Measurements from ENCODE around the gene IGF2BP1. TPM values are rescaled to one million over a fixed set of nuclear protein-coding genes. Genes with fewer than 3 reads are reported as not detected.

The IGF2BP1 gene
- total and polyA plus RNA-seq, 2 of the 8 experiments (the other 6 are each of a cell fraction or from before 2014, with no cell fraction given) = 41.6 to 513 TPM

- DNase-seq (ENCODE audit: low read depth in 1 of 2, low spot score in 2 of 2) (no peak), FAIRE-seq (no peak)
- ChIA-PET POLR2A (ENCODE audit: partially characterized antibody) (interaction anchor here (0.8 to 5.5 kb wide), 7 partner anchors 11 to 80 kb away, joined by 3 to 38 read pairs (median 6); partner anchors contain the start of genes IGF2BP1 and UBE2Z), CTCF (ENCODE audit: partially characterized antibody) (interaction anchor here (1.0 to 1.9 kb wide), 9 partner anchors 19 to 61 kb away, joined by 3 to 10 read pairs (median 5); no protein-coding TSS in a partner anchor)
- Histone ChIP-seq H2AK5ac (ENCODE audit: low read depth, low read length) (no peak overlapping the region), H2BK120ac (replicated peaks; ENCODE audit: low read depth, low read length) (no peak overlapping the region), H3K27me3 (replicated peaks in 1 of 4; ENCODE audit: control insufficient read depth in 3 of 4, extremely low read depth in 1 of 4, insufficient read depth in 3 of 4, low read length in 3 of 4) (peaks cover 0 to 2% (median 0%) of the 10 kb centered on the region in 4 experiments; a peak in 1 of 7 replicates), H4K8ac (ENCODE audit: extremely low read depth, insufficient read depth, low read length) (no peak overlapping the region), H3K9ac (replicated peaks in 1 of 4; ENCODE audit: extremely low read depth in 1 of 4, low read depth in 3 of 4, low read length in 3 of 4) (no peak overlapping the region), H2BK15ac (ENCODE audit: low read length) (no peak overlapping the region), H2BK20ac (ENCODE audit: low read length) (no peak overlapping the region), H3K23me2 (ENCODE audit: low read depth, low read length) (no peaks in the 10 kb centered on the region), H4K5ac (ENCODE audit: insufficient read length, low read depth, low read length) (no peak overlapping the region), H2AFZ (ENCODE audit: low read length) (no peak overlapping the region), H3K4me3 (ENCODE audit: extremely low read depth in 1 of 4, insufficient read depth in 2 of 4, low read depth in 3 of 4, low read length in 4 of 4) (no peak overlapping the region), H3K14ac (ENCODE audit: insufficient read length) (no peak overlapping the region), H3K79me2 (ENCODE audit: control insufficient read depth in 1 of 2, insufficient read depth in 2 of 2, low read length in 2 of 2) (no peaks in the 10 kb centered on the region), H2BK12ac (ENCODE audit: low read depth, low read length) (no peak overlapping the region), H3K9me3 (ENCODE audit: insufficient read depth in 2 of 2, low read depth in 1 of 2, low read length in 1 of 2) (no peaks in the 10 kb centered on the region), H3K36me3 (ENCODE audit: control insufficient read depth in 2 of 4, insufficient read depth in 4 of 4, low read length in 3 of 4) (no peaks in the 10 kb centered on the region), H3K27ac (ENCODE audit: low read depth, low read length) (no peak overlapping the region), H3K4me1 (replicated peaks in 1 of 4; ENCODE audit: control insufficient read depth in 3 of 4, insufficient read depth in 4 of 4, low read length in 3 of 4) (peaks cover 2 to 12% (median 8%) of the 10 kb centered on the region in 4 experiments), H3K79me1 (ENCODE audit: low read depth, low read length) (no peaks in the 10 kb centered on the region), H4K20me1 (replicated peaks in 1 of 2; ENCODE audit: control insufficient read depth in 1 of 2, insufficient read depth in 2 of 2, low read length in 2 of 2) (no peaks in the 10 kb centered on the region), H3K23ac (ENCODE audit: insufficient read length) (no peak overlapping the region), H3K18ac (ENCODE audit: extremely low read depth, low read length) (no peak overlapping the region; the same call in 1 of the 2 replicates), H3K4me2 (ENCODE audit: insufficient read depth in 1 of 2, low read depth in 2 of 2, low read length in 2 of 2) (no peak overlapping the region), H4K91ac (replicated peaks; ENCODE audit: insufficient read length, low read length) (no peak overlapping the region), H3K4ac (replicated peaks; ENCODE audit: insufficient read length, low read depth, low read length) (no peak overlapping the region), H2BK5ac (ENCODE audit: low read depth, low read length) (no peak overlapping the region; the same call in 1 of the 2 replicates), H3K56ac (replicated peaks; ENCODE audit: insufficient read length, low read depth, low read length) (no peak overlapping the region)
- WGBS, 2 experiments (ENCODE audit: extremely low coverage in 1 of 2, insufficient coverage in 1 of 2, insufficient read length in 1 of 2, insufficient replicate concordance in 2 of 2, low coverage in 1 of 2, low lambda C conversion rate in 2 of 2, missing lambda C conversion rate in 1 of 2) = 61% methylated on average over 3 of the region's 3 CpGs; no CpG with 5 or more reads in 1 of the 2 experiments
- no peak for TF ChIP-seq CREB1 (IDR thresholded peaks at IDR 0.05)
- TF ChIP-seq TCF12 (IDR thresholded peaks at IDR 0.05; ENCODE audit: low read depth, low read length) = no peak
- TF ChIP-seq SIN3A (conservative IDR thresholded peaks at IDR 0.05 in 1 of 2, IDR thresholded peaks at IDR 0.05 in 1 of 2; ENCODE audit: low read depth in 1 of 2, low read length in 2 of 2) = no peak
- TF ChIP-seq BACH1 (IDR thresholded peaks at IDR 0.05; ENCODE audit: low read length) = no peak
- TF ChIP-seq TAF7 (optimal IDR thresholded peaks at IDR 0.05; ENCODE audit: borderline replicate concordance, low read depth, low read length) = no peak
- no peak for TF ChIP-seq EZH2 (IDR thresholded peaks at IDR 0.05; ENCODE audit: low read depth, low read length, severe bottlenecking)
- TF ChIP-seq HDAC6 (IDR thresholded peaks at IDR 0.05; ENCODE audit: low read depth, low read length) = no peak
- no peak for TF ChIP-seq SP1 (IDR thresholded peaks at IDR 0.05; ENCODE audit: low read depth, low read length)
- TF ChIP-seq RBBP5 (IDR thresholded peaks at IDR 0.05; ENCODE audit: borderline replicate concordance, low read depth, low read length) = no peak
- TF ChIP-seq CBX5 (IDR thresholded peaks at IDR 0.05; ENCODE audit: low read depth, low read length) = no peak
- no peak for TF ChIP-seq JUND (IDR thresholded peaks at IDR 0.05; ENCODE audit: low read length)
- no peak for TF ChIP-seq SUZ12 (IDR thresholded peaks at IDR 0.05; ENCODE audit: low read length)
- no peak for TF ChIP-seq HDAC2 (IDR thresholded peaks at IDR 0.05; ENCODE audit: borderline replicate concordance in 1 of 2, low read depth in 2 of 2, low read length in 2 of 2)
- TF ChIP-seq CHD1 (IDR thresholded peaks at IDR 0.05; ENCODE audit: low read depth, low read length) = no peak
Observed at GRCh38 chr17:48973806-48974205, 23.4 kb upstream of the IGF2BP1 start.
